Heart right ventricle (tissue), 16 donors: ENCODE measurements around the gene RABGAP1. TPM values are rescaled to one million over a fixed set of nuclear protein-coding genes. Genes with fewer than 3 reads are reported as not detected.
A peak's percentile ranks its signal among the peaks of the same experiment; 100 is the strongest.

ENCODE experiments used
- ATAC-seq, 8 donors: fragments of 200-7000 bp; cut with Tn5 transposase; one replicate each; pipeline ENCODE4 v1.9.1; 2020; ENCODE audit warnings: mild to moderate bottlenecking in 8 of 8, moderate library complexity in 8 of 8, moderate number of reproducible peaks in 1 of 8
- DNase-seq, 2 donors: peaks; one replicate each; pipeline ENCODE4 v3.0.0-alpha.2; 2020
- H3K27ac ChIP-seq, 10 donors: fragments of 200-600 bp; sonication (generic) in 2 of 10; one replicate each; pipeline versions ENCODE4 v1.5.0 to v1.8.0; 2020 to 2022; ENCODE audit warnings: mild to moderate bottlenecking in 3 of 10
- H3K27me3 ChIP-seq, 7 donors: fragments of 200-600 bp; one replicate each; pipeline ENCODE4 v1.8.0; 2021 to 2022; ENCODE audit warnings: mild to moderate bottlenecking in 2 of 7
- H3K36me3 ChIP-seq, 9 donors: fragments of 200-600 bp; sonication (generic) in 1 of 9; one replicate each; pipeline versions ENCODE4 v1.5.0 to v1.8.0; 2020 to 2022; ENCODE audit warnings: mild to moderate bottlenecking in 2 of 9
- H3K4me1 ChIP-seq, 9 donors: fragments of 200-600 bp; sonication (generic) in 1 of 9; one replicate each; pipeline versions ENCODE4 v1.5.0 to v1.8.0; 2020 to 2022; ENCODE audit warnings: mild to moderate bottlenecking in 4 of 9
- H3K4me3 ChIP-seq, 10 donors: fragments of 200-600 bp; sonication (generic) in 2 of 10; one replicate each; pipeline versions ENCODE4 v1.5.0 to v1.8.0; 2020 to 2022; ENCODE audit warnings: mild to moderate bottlenecking in 7 of 10, moderate library complexity in 2 of 10
- H3K9me3 ChIP-seq, 11 donors: fragments of 200-600 bp in 10 of 11; sonication (generic) in 2 of 11; one replicate each; pipeline versions ENCODE4 v1.5.0 to v1.8.0; 2013 to 2022; ENCODE audit warnings: mild to moderate bottlenecking in 2 of 11, control low read depth in 1 of 11, moderate library complexity in 1 of 11
- CTCF ChIP-seq, 9 donors: fragments of 200-600 bp; sonication (generic) in 2 of 9; IDR thresholded peaks; one replicate each; pipeline versions ENCODE4 v1.5.0 to v1.8.0; 2021 to 2022; ENCODE audit warnings: antibody characterized with exemption in 9 of 9, mild to moderate bottlenecking in 5 of 9, moderate library complexity in 1 of 9
- WGBS, 2 donors: extraction: QIAGEN DNeasy Blood & Tissue Kit; methylation state at CpG; one replicate each; pipeline ENCODE4 v1.1.7; 2013; ENCODE audit warnings: inconsistent platforms in 1 of 2; 5-methylcytosine and 5-hydroxymethylcytosine counted together
- intact Hi-C, 10 donors: fragments of 100-400 bp; cut with DNase I; formaldehyde crosslinking; loops; one replicate each; pipeline versions ENCODE4 v1.11.1 to v1.14.2; 2022
- polyA plus RNA-seq, 2 donors: library from polyadenylated mRNA; stranded (reverse); fragments of 200-250 nt; gene quantifications; one replicate each; pipeline ENCODE4 v1.2.3, GENCODE V29; 2013
- total RNA-seq, 10 donors: library from RNA; stranded (reverse); fragmentation: NEBNext Ultra II Directional in 3 of 10; extraction: Animal tissue kit (Norgen Biotek cat#: 25700) in 3 of 10; gene quantifications; one replicate each; pipeline versions ENCODE4 v1.2.1 to v1.2.4, GENCODE V29; 2021 to 2023
- donor health status: Arrhythmogenic right ventricular cardiomyopathy.
- donor health status: ischemic (EF 13 %, LVEDD 7.1; RV severe dilation, severe dysfunction).
- donor health status: healthy with polysubstance abuse.
- donor health status: DM: no; HTN: yes; CAD: no.
- donor health status: DM: no; HTN: no; CAD: no.
- donor health status: ischemic (EF 25% LVEDD 6.9; RV normal size, moderate dysfunction).
- donor health status: ischemic (EF 25% LVEDD 5.7; RV mildly dilated, moderate dysfunction).
- donor health status: healthy.
- donor health status: DM: yes; HTN: yes; CAD: no.
- donor health status: Ischemic cardiomyopathy.
- donor health status: ischemic (EF 35%, LVEDD 5.7; RV mildly dilated, moderate dysfunction).
- donor health status: nonischemic (EF 11% LVEDD 7.7; RV severe dilation, severe dysfunction).
- donor health status: DM: yes; HTN: yes; CAD: no.
- donor health status: PGD.
- donor health status: ischemic (EF 29% LVEDD 5.4; RV normal size, mild dysfunction).
- donor health status: nonischemic (EF 23%, LVEDD 6.1; RV moderate dilation, normal function).

RABGAP1 gene
- total and polyA plus RNA-seq, 12 donors = 9.3 to 62.3 (median 45.8) TPM

- 96 to 98% methylated on average over 1 of the region's 1 CpG for WGBS, 2 donors
- no peak overlapping the region for H3K27ac ChIP-seq
- DNase-seq = no peak
- H3K9me3 ChIP-seq = no peaks in the 10 kb centered on the region
- no peak for TF ChIP-seq CTCF (IDR thresholded peaks at IDR 0.05)
- intact Hi-C loops = loop anchor here in 1 of 10 donors (5.0 to 10.0 kb wide), 2 partner anchors 58 to 354 kb away; partner anchors contain the start of genes CRB2 and RABGAP1
- peaks cover 0 to 83% (median 7%) of the 10 kb centered on the region in 9 donors for H3K36me3 ChIP-seq
- H3K27me3 ChIP-seq = no peaks in the 10 kb centered on the region
- no peak overlapping the region for H3K4me3 ChIP-seq
- ATAC-seq = no peak
- peaks cover 0 to 25% (median 11%) of the 10 kb centered on the region in 9 donors for H3K4me1 ChIP-seq
Measured at GRCh38 chr9:123000371-123001068, 59.7 kb downstream of the RABGAP1 start.

GRCh38 chr9:123002754-123003153, 61.9 kb downstream of the RABGAP1 start:
- 42 to 51% methylated on average over 5 of the region's 5 CpGs for WGBS, 2 donors

GRCh38 chr9:123003466-123003865, 62.6 kb downstream of the RABGAP1 start:
- Histone ChIP-seq H3K4me1 (peaks cover 0 to 21% (median 11%) of the 10 kb centered on the region in 9 donors), H3K27ac (peak overlapping the region in 7 of 10 donors; percentile 2 to 52 (median 46)), H3K36me3 (peaks cover 0 to 79% (median 0%) of the 10 kb centered on the region in 9 donors), H3K9me3 (no peaks in the 10 kb centered on the region), H3K4me3 (no peak overlapping the region), H3K27me3 (no peaks in the 10 kb centered on the region)
- intact Hi-C loops = loop anchor here in 1 of 10 donors (5.0 to 10.0 kb wide), 2 partner anchors 61 to 351 kb away; partner anchors contain the start of genes CRB2 and RABGAP1
- TF ChIP-seq CTCF (IDR thresholded peaks at IDR 0.05) = no peak
- DNase-seq = no peak
- 91 to 93% methylated on average over 2 of the region's 2 CpGs for WGBS, 2 donors
- no peak for ATAC-seq

More at GRCh38 chr9:123002754-123003153, 61.9 kb downstream of the RABGAP1 start:
- peak in 1 of 8 donors; percentile 53 for ATAC-seq
- no peak for TF ChIP-seq CTCF (IDR thresholded peaks at IDR 0.05)
- H3K27ac ChIP-seq = peak overlapping the region in 8 of 10 donors; percentile 5 to 52 (median 42)
- H3K4me1 ChIP-seq = peaks cover 0 to 24% (median 11%) of the 10 kb centered on the region in 9 donors
- H3K9me3 ChIP-seq = no peaks in the 10 kb centered on the region
- DNase-seq = no peak
- H3K27me3 ChIP-seq = no peaks in the 10 kb centered on the region
- H3K36me3 ChIP-seq = peaks cover 0 to 81% (median 0%) of the 10 kb centered on the region in 9 donors
- intact Hi-C loops = loop anchor here in 1 of 10 donors (5.0 to 10.0 kb wide), 2 partner anchors 60 to 352 kb away; partner anchors contain the start of genes CRB2 and RABGAP1
- no peak overlapping the region for H3K4me3 ChIP-seq

- Histone ChIP-seq H3K36me3 (peaks cover 0 to 79% (median 7%) of the 10 kb centered on the region in 9 donors), H3K4me3 (no peak overlapping the region), H3K27me3 (no peaks in the 10 kb centered on the region), H3K4me1 (peaks cover 0 to 21% (median 11%) of the 10 kb centered on the region in 9 donors), H3K27ac (no peak overlapping the region), H3K9me3 (no peaks in the 10 kb centered on the region)
- ATAC-seq = no peak
- TF ChIP-seq CTCF (IDR thresholded peaks at IDR 0.05) = no peak
- WGBS, 2 donors = 78 to 80% methylated on average over 1 of the region's 1 CpG
- DNase-seq = no peak
- intact Hi-C loops = loop anchor here in 1 of 10 donors (10.0 kb wide), 1 partner anchor 349 kb away; the partner anchor contains the start of gene CRB2
Measured at GRCh38 chr9:123005964-123006363, 65.1 kb downstream of the RABGAP1 start.
